IPS DF 4.7 (cell line): ENCODE data around the gene E2F4.

ENCODE experiments used
- DNase-seq: peaks from one replicate; pipeline ENCODE4 v3.0.0-alpha.2; 2013; ENCODE audit warnings: low spot score; ENCODE audit errors: extremely low read depth

Gene E2F4

DNA sequence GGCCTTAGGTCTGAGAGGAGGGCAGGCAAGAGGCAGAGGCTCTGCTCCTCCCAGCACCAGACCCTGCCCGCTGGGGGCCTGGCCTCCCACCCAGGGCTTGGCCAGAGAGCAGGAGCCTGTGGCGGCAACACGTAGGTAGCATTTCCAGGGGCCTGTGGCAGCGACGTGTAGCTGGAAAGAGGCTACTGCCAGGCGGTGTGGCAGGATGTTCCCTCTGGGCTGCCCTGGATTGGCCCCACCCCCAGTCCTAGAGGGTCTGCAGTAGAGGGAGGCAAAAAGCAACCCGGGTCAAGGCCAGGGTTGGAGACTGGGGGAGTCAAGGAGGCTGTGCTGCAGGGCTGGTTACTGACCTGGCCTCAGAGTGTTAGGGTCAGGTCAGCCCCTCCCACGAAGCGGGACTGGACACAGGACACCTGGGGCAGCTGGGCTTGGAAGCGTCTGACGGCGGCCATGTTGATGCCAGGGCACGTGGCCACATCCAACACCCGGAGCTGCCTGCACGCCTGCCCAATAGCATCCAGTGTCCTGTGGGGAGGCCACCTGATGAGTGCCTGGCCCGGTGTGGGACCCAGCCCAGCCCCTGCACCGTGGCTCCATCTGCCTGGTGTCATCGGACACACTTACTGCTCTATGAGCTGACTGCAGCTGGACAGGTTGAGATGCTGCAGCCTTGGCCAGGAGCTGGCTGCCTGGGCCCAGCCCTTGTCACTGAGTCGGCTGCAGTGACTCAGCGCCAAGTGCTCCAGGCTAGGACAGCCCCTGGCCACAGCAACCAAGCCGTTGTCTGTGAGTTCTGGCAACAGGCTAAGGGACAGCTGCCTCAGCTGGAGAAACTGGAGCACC is 15.5 kb downstream of the E2F4 start:
- DNase-seq, result no peak

DNA sequence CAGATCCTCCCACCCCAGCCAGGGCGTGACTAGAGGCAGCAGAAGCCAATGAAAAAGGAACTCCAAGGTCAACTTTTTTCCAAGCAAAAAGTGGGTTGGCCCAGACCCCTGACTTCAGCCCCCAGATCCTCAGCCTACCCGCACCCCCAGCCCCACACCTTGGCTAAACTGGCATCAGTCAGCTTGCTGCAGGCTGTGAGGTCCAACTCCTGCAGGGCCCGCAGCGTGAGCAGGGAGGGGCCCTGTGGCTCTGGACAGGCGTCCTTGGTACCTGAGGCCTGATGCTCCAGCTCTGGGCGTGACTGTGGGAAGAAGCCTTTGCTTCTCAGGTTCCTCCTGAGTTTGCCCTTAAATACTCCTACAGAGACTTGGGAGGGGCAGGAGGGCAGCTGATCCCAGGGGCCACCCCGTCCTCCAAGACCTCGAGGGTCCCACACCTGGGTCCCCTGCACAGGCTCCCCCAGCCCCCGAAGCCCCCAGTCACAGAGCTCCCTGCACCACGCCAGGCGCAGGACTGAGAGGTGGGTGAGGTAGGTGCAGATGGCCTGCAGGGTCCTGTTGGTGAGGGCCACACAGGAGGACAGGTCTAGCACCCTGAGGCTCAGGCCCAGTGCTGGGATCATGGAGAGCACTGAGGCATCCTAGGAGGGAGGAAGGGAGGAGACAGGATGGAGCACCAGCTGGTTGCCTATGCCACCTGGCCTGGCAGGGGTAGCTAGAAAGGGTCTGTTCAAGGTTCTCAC is 16.4 kb downstream of the E2F4 start:
- no peak for DNase-seq

DNA sequence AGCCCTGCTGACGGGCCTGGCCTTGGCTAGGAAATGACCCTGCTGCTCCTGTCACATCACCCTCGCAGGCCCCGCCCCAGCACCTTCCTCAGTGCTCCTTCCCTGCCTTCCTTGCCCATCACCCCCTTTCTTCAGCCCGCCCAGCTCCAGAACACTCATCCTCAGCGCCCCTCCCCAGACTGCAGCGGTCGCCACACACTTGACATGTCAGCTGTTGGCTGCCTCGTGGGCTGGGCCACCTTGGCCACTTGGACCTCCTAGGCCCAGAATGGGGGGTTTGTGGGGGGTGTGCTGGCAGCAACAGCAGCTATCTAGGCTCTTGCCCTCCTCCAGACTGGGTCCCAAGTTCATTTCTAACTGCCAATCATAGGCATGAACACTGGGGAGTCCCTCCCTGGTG is 17.6 kb downstream of the E2F4 start:
- DNase-seq, result no peak

GRCh38 chr16:67210069-67210937 is 18.3 kb downstream of the E2F4 start:
- no peak for DNase-seq

- no peak for DNase-seq
Measured at GRCh38 chr16:67211674-67212073, 19.7 kb downstream of the E2F4 start.

DNA sequence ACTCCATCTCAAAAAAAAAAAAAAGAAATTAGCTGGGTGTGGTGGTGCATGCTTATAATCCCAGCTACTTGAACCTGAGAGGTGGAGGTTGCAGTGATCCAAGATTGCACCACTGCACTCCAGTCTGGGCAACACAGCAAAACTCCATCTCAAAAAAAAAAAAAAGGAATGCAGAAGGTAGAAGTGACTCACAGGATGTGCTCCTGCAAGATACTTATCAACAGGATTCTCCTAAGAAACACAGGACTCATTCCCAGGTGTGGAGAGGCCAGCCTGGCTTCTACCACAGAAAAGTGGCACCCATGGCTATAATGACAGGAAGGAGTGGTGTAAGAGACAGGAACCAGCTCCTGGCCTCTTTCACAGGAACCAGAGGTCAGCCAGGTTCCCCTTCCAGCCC is 20.8 kb downstream of the E2F4 start:
- no peak for DNase-seq

- no peak for DNase-seq
Measured at GRCh38 chr16:67213197-67214019, 21.5 kb downstream of the E2F4 start.

- no peak for DNase-seq
Measured at GRCh38 chr16:67215706-67216105, 23.8 kb downstream of the E2F4 start.

GRCh38 chr16:67216612-67217490 is 24.9 kb downstream of the E2F4 start:
- no peak for DNase-seq

DNA sequence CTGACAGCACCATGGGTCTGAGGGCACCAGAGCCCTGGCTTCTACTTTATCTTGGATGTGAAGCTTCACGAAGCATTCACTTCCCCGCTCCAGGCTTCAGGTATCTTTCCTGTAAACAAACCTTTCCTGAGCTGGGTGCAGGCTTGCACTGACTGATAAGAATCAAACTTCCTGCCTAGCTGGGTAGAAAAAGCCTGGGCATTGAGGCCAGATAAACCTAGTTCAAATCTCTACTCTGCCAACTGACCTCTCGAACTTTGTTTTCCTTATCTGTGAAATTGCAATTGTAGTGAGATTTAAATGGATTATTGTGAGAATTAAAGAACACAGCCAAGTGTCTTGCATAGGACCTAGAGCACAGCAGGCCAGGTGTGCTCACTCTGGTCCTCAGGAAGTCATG is 32.0 kb downstream of the E2F4 start:
- DNase-seq, result no peak

DNA sequence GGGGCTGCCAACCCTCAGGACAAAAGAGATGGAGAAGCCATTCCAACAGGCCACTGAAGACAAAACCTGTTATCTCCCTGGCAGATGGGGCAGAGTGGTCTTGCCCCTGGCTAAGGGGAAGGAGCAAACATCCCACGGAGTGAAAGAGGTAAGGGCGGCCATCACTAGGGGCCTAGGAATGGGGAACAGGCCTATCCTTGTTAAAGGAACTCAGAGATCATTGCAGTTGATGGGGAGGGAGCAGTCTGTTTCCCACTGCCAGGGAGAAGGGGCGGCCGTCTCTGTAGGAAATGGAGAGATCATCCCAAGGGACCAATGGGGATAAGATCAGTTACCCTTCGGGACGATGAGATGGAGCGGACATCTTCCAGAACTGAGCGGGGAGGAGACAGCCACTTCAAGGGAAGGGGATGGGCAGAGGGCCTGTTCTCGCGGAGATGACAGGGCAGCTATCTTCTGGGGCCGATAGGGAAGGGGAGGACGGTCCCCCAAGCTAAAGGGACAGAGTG is 34.4 kb downstream of the E2F4 start:
- DNase-seq, result no peak

DNA sequence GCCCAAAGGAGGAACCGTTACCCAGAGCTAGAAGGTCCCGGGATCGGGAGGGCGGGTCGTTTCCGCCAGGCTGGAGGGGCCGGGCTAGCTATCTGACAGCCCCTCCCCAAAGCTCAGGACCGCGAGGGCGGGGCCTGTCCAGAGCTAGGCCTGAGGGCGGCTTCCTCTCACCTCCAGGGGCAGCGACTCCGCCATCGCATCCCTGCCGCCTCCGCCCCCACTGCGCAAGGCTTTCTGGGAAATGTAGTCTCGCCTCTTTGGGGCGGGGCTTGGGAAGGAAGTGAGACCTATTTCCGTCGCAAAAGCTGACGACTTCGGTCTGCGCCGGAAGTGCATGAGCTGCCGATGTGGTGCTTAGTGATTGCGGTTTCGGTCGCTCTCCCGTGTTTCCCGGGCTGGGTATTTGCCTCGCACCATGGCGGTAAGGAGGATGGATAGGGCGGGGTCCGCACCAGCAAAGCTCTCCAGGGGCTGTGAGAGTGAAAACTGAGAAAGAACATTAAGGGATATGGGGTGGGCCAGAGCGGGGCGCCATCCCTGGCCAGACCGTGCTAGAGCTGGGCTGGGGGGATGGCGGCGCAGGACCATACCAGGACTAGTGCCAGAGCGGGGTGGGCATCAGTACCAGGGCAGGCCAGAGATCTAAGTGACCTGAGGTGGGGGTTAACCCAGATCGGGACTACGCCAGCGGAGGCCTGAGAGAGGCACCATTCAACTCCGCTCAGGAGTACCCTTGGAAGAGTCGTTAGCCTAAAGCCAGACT is 35.0 kb downstream of the E2F4 start, which contains the start of gene TMEM208:
Gene TMEM208, plus strand, starts transcription at position 327 of the 763 bp plus-strand sequence. Its CDS starts 89 bp downstream, at position 416.
- peak; percentile 92 for DNase-seq

GRCh38 chr16:67227567-67227921 is 35.6 kb downstream of the E2F4 start:
- no peak for DNase-seq

- no peak for DNase-seq
Measured at GRCh38 chr16:67228034-67228785, 36.3 kb downstream of the E2F4 start.

GRCh38 chr16:67228905-67229304 is 37.0 kb downstream of the E2F4 start:
- DNase-seq, result no peak

DNA sequence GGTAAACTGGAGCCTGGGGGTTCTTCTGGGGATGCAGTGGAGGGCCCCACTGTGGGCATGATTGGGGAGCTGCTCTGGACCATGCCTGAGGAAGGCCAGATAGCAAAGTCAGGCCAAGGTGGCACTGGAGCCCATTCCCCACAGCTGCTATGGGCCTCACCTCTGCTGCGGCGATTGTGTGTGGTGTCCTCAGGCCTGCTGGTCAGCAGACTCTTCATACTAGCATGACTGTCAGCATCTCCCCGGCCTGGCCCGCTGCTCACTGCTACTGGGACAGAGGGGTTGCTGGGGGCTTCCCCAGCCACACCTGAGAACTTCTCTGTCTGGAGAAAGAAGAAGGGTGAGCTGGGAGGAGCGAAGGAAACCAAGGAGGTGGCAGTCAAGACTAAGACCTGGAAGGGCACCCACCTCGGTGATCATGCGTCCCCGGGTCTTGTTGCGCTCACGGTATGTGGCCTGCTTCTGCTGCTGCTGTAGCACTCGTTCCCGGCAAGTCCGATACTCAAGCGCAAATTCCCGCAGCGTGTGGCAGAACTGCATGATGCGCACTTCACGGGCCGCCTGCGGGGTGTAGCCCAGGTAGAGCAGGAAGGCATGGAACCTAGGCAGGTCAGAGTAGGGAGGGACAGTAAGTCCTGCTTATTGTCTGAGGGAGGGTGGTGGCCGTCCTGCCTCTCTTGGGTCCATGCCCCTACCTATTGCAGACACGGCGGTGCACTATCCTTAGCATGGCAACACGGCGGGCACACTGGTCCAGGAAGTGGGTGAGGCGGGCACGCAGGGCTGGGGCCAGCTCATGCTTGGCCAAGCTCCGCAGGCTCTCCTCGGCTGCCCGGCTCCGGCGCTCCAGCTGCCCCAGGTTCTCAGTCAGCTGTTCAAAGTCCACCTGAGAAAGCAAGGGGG is 38.2 kb downstream of the E2F4 start:
- no peak for DNase-seq
